ENCODE data around the gene TSPAN32.

The TSPAN32 gene

GRCh38 chr11:2273311-2273710, 28.5 kb upstream of the TSPAN32 start:
- ATAC-seq: no peak
- TF ChIP-seq PPARA (CRISPR knock-in tag; IDR thresholded peaks at IDR 0.05; ENCODE audit: borderline replicate concordance): no peak
- no peak for TF ChIP-seq TCF4 (CRISPR knock-in tag; IDR thresholded peaks at IDR 0.05; ENCODE audit: borderline replicate concordance)
- TF ChIP-seq TSHZ2 (CRISPR knock-in tag; IDR thresholded peaks at IDR 0.05): no peak
- TF ChIP-seq ZNF70 (CRISPR knock-in tag; IDR thresholded peaks at IDR 0.05): no peak
- TF ChIP-seq OSR1 (CRISPR knock-in tag; IDR thresholded peaks at IDR 0.05): no peak
- no peak for TF ChIP-seq CSDC2 (CRISPR knock-in tag; IDR thresholded peaks at IDR 0.05)
- TF ChIP-seq ZNF565 (CRISPR knock-in tag; conservative IDR thresholded peaks at IDR 0.05; ENCODE audit: low read depth): no peak
- TF ChIP-seq ZFP30 (CRISPR knock-in tag; IDR thresholded peaks at IDR 0.05): no peak
- TF ChIP-seq PATZ1 (CRISPR knock-in tag; IDR thresholded peaks at IDR 0.05; ENCODE audit: borderline replicate concordance): no peak
- no peak for TF ChIP-seq TOX (CRISPR knock-in tag; IDR thresholded peaks at IDR 0.05; ENCODE audit: borderline replicate concordance)
- no peak for TF ChIP-seq ZFP3 (CRISPR knock-in tag; IDR thresholded peaks at IDR 0.05)
- no peak for TF ChIP-seq ZNF8 (CRISPR knock-in tag; IDR thresholded peaks at IDR 0.05)
- no peak for TF ChIP-seq CREB5 (CRISPR knock-in tag; IDR thresholded peaks at IDR 0.05; ENCODE audit: low read depth)
- TF ChIP-seq ESRRG (CRISPR knock-in tag; IDR thresholded peaks at IDR 0.05): no peak
- TF ChIP-seq GLIS3 (CRISPR knock-in tag; IDR thresholded peaks at IDR 0.05): no peak
- no peak for TF ChIP-seq ZC3H10 (CRISPR knock-in tag; IDR thresholded peaks at IDR 0.05)
- TF ChIP-seq BACH2 (CRISPR knock-in tag; IDR thresholded peaks at IDR 0.05; ENCODE audit: borderline replicate concordance): no peak
- no peak for TF ChIP-seq CSRNP3 (CRISPR knock-in tag; IDR thresholded peaks at IDR 0.05)
- TF ChIP-seq ARNTL (CRISPR knock-in tag; IDR thresholded peaks at IDR 0.05; ENCODE audit: borderline replicate concordance, low read depth): no peak

- TF ChIP-seq ZNF8 (CRISPR knock-in tag; IDR thresholded peaks at IDR 0.05) (no peak), CSDC2 (CRISPR knock-in tag; IDR thresholded peaks at IDR 0.05) (no peak), ZFP3 (CRISPR knock-in tag; IDR thresholded peaks at IDR 0.05) (no peak), TCF4 (CRISPR knock-in tag; IDR thresholded peaks at IDR 0.05; ENCODE audit: borderline replicate concordance) (no peak), ISL1 (CRISPR knock-in tag; IDR thresholded peaks at IDR 0.05) (no peak), POU6F1 (CRISPR knock-in tag; IDR thresholded peaks at IDR 0.05; ENCODE audit: borderline replicate concordance, low read depth) (no peak), TOX (CRISPR knock-in tag; IDR thresholded peaks at IDR 0.05; ENCODE audit: borderline replicate concordance) (no peak), CSRNP3 (CRISPR knock-in tag; IDR thresholded peaks at IDR 0.05) (no peak), GLIS3 (CRISPR knock-in tag; IDR thresholded peaks at IDR 0.05) (no peak), OSR1 (CRISPR knock-in tag; IDR thresholded peaks at IDR 0.05) (no peak), CREB5 (CRISPR knock-in tag; IDR thresholded peaks at IDR 0.05; ENCODE audit: low read depth) (no peak), ESRRG (CRISPR knock-in tag; IDR thresholded peaks at IDR 0.05) (no peak), TSHZ2 (CRISPR knock-in tag; IDR thresholded peaks at IDR 0.05) (no peak), ARNTL (CRISPR knock-in tag; IDR thresholded peaks at IDR 0.05; ENCODE audit: borderline replicate concordance, low read depth) (no peak), SNAI2 (CRISPR knock-in tag; IDR thresholded peaks at IDR 0.05) (no peak)
- no peak for ATAC-seq
Observed at GRCh38 chr11:2273771-2274170, 28.0 kb upstream of the TSPAN32 start.

Measured in SK-N-SH treated with all-trans-retinoic acid at 6 μM for 48 hours (cell line).